Islet precursor cell (in vitro differentiated cells): Measurements from ENCODE around the gene RXRA.

Experiments used
- DNase-seq: peaks from one replicate; pipeline ENCODE4 v3.0.0-alpha.2; 2018

RXRA gene

DNA sequence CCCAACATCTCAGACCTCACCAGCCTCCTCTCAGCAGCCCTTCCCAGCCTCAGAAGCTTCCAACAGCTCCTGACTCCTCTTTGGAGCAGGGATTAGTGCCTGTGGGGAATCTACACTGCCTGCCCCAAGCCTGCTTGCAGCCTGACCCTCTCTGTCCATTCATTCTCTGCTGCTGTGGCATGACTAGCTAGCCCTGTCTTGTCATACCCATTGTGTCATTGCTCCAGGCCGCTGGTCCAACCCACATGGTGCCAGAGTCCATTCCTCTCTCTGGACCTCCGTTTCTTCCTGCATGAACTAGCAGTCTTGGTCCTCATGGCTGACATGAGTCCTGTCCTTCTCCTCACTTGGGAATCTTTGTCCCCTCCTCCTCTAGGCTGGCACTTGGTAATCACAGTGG, 12.8 kb upstream of the RXRA start:
- peak; percentile 42 for DNase-seq

GRCh38 chr9:134314039-134314949, 12.0 kb upstream of the RXRA start:
- DNase-seq = peak; percentile 44

DNA sequence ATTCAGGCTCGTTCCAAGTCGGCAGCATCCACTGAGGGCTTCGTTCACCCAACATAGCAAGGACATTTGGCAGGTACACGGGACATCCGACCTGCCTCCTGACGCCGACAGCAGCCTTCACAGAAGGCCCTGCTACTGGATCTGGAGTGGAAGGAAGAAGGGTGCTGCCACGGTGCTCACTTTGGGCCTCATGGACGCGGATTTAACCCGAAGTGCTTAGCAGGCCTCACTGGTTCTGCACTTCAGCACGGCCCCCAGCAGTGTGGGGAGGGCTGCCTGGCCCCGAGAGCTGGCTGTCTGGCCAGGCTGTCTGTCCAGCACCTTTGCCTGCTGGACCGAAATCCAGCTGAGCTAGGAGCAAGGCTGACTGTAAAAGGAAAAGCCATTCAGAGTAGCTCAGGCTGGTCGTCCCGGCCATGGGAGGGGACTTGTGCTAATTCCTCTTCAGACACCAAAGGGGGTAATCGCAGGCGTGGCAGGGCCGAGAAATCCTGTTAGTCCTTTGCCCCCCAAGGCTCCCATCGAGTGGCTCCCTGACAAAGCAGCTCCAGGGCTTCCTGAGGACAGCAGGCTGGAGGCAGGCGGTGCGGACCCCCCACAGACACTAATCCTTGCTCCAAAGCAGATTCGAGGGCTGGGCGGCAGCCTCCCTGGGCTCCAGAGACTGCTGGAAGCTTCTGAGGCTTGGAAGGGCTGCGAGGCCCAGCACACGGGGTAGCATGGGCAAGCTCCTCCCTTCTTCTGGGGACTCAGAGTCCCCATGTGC, 11.1 kb upstream of the RXRA start:
- peak; percentile 63 for DNase-seq

DNA sequence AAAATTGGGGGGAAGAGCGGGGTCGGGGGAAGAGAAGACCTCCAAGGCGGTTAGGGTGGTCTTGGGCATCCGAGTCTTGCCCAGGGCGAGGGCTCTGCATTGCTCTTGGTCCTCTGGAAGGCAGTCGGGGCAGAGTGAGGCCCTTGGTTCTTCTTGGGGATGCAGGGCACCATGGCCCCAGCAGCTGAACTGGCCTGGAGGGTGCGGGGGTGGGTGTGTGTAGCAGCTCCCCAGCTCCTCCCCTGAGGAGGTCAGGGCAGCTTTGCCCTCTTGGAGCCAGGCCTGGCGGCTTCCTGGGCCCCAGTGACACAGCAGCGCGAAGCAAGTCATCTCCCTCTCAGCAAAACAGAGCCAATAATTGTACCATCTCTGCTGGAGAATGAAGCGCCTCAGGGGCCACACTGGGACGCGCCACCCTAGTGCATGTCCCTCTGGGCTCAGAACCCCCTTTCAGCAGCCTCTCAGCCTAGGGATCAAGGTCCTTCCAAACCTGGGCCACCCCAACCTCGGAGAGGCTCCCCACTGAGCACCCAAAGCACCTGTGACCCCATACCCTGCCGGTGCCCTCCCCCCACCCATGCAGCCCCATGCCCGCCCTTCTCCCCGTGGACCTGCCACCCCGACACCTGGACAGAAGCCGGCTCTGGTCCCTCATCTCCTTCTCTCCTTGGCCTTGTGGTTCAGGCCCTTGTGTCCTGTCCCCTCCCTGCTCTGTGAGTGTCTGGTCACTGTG, 10.4 kb upstream of the RXRA start:
- DNase-seq = peak; percentile 51

GRCh38 chr9:134316449-134317160, 9.7 kb upstream of the RXRA start:
- peak; percentile 42 for DNase-seq

DNA sequence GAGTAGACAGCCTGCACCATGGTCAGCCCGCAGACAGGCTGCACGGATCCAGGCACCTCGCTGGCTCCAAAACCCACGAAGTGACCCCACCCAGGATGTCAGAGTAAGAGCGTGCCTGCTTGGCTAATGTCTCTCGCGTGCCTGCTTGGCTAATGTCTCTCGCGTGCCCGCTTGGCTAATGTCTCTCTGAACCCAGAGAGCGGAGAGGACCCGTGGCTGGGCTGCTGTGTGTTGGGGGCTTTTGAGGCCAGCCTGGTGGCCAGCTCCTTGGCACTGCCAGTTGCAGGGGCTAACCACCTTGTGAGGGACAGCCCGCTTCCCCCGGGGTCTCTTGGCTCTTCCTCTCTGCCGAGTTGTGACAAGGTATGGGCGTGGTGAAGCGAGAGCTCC, 8.9 kb upstream of the RXRA start:
- no peak for DNase-seq

DNA sequence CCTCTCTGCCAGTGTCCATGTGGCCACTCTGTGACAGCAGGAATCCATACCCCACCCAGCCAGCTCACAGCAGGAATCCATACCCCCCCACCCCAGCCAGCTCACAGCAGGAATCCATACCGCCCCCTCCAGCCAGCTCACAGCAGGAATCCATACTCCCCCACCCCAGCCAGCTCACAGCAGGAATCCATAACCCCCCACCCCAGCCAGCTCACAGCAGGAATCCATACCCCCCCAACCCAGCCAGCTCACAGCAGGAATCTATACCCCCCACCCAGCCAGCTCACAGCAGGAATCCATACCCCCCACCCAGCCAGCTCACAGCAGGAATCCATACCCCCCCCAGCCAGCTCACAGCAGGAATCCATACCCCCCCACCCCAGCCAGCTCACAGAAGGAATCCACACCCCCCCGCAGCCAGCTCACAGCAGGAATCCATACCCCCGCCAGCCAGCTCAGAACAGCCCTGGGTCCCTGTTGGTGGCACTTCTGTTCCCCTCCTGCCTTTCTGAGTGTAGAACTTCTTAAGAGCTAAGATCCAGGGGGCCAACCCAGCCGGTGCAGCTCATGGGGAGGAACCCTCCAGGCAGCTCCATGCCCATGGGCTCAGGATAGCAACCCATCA, 8.4 kb upstream of the RXRA start:
- DNase-seq = peak; percentile 78

DNA sequence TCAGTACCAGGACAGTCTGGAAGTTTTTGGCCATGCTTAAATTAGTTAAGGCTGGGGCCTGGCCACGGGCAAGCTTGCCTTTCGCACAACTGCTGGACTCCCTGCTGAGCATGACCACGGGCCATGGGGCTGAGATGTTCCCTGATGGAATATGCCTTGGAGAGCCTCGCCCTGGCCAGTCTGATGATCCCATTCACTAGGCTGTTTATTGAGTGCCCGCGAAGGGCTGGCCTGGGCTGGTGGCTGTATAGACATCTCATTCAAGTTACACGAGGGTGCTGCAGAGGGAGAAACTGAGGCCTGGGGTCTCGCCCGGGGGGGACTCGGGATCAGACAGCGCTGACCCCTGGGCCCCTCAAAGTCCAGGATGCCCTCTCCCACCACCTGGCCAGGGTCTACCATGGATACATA, 7.8 kb upstream of the RXRA start:
- no peak for DNase-seq

GRCh38 chr9:134318941-134319305, 7.3 kb upstream of the RXRA start:
- no peak for DNase-seq

GRCh38 chr9:134319306-134320125, 6.7 kb upstream of the RXRA start:
- DNase-seq = peak; percentile 84

- peak; percentile 89 for DNase-seq
Observed at GRCh38 chr9:134320126-134320867, 6.0 kb upstream of the RXRA start.

GRCh38 chr9:134320868-134321471, 5.3 kb upstream of the RXRA start:
- DNase-seq = no peak

- no peak for DNase-seq
Observed at GRCh38 chr9:134321531-134321930, 4.7 kb upstream of the RXRA start.

DNA sequence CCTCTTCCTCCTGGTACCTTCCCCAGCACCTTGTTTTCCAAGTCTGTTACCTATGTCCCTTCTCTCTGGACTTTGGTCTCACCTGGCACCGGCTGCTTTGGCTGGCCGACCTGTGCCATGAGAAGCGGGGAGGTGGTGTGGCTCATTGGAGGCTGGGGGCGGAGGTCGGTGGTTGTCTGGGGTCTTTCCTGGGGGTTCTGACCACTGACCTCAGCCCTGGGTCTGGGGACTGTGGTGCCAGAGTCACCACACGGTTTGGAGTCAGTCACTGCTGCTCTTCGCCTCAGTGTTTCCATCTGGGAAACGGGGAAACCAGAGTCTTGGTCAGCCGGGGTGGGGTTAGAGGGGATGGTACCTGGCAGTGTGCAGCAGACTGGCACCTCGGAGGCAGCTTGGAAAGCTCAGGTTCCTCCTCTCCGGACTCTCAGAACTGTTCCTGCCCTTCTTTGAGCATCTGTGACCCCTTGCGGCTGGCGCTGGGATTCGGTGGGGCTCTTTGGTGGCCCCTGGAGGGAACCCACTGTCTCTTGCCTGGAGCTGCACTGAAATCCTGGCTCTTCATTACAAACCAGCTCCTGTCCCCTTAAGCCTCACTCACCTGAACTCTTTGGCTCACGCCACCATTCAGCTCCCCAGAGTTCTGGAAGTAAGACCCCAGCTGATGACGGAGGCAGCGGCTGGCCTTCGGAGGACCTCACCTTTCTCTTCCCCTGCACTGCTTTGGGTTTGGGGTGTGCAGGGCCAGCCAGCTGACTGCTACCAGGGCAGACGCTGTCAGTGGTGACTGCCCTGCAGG, 4.1 kb upstream of the RXRA start:
- DNase-seq = no peak

- DNase-seq = no peak
Observed at GRCh38 chr9:134322781-134323241, 3.4 kb upstream of the RXRA start.

- DNase-seq = peak; percentile 82
Observed at GRCh38 chr9:134323741-134324358, 2.4 kb upstream of the RXRA start.

GRCh38 chr9:134324359-134325095, 1.7 kb upstream of the RXRA start:
- DNase-seq = no peak
